SH-SY5Y (cell line): Measurements from ENCODE around the gene ADAT3.

ENCODE experiments used
- GATA2 ChIP-seq: IDR thresholded peaks from 2 replicates; pipeline ENCODE4 v1.6.1; 2011; ENCODE audit warnings: mild to moderate bottlenecking, low read depth, low read length
- GATA3 ChIP-seq: IDR thresholded peaks from 2 replicates; pipeline ENCODE4 v1.6.1; 2011; ENCODE audit warnings: low read depth, mild to moderate bottlenecking, low read length, moderate library complexity

DNA sequence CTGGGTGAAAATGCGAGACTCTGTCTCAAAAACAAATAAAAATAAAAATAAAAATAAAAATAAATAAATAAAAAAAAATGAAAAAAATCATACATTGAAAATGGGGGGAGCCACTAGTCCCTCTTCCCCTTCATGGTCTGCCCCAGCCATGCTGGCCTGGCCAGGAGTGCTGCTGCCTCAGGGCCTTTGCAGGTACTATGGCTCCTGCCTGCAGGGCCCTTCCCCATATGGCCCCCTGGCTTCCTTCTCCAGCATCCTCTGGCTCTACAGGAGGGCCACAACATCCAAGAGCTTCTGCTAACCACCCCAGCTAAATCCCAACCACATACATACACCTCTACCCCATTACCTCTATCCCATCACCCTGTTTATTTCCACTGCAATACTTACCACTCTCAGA lies 15.3 kb upstream of the ADAT3 start:
- TF ChIP-seq GATA3 (no peak), GATA2 (no peak)
